Peyer's patch (tissue), 4 donors: ENCODE measurements around the gene TMEM108.

Source experiments
- POLR2A ChIP-seq, 2 donors: fragments of 450-650 bp; IDR thresholded peaks; one replicate each; pipeline ENCODE4 v1.5.1; 2017; ENCODE audit warnings: antibody characterized with exemption in 2 of 2, mild to moderate bottlenecking in 2 of 2, moderate library complexity in 2 of 2
- TF ChIP-seq, protein P1 (sequence below), 6 experiments: fragments of 450-650 bp in 4 of 6; fragments of 200-600 bp in 2 of 6; sonication (generic) in 1 of 6; IDR thresholded peaks; one replicate each; pipeline ENCODE4 v1.5.1; 2017 to 2019; ENCODE audit warnings: antibody characterized with exemption in 6 of 6, mild to moderate bottlenecking in 3 of 6, moderate library complexity in 1 of 6

DNA sequence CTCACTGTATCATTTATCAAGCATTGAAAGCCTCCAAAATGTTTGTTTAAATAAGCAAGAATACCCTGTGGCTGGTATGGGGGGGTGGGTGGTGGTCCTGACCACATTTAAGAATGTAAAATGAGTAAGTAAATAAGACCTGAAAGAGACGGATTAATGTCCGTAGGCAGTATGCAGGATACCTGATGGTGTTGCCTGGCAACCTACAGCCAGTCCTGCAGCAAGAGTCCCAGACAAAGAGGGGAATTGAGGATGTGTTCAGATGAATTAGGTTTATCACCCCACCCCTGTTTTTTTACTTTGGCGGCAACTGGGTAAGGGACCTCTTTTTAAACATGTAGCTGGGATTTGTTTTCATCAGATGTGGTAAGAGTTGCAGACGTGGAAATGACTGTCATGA is 261.9 kb downstream of the TMEM108 start:
- TF ChIP-seq, protein P1, sequence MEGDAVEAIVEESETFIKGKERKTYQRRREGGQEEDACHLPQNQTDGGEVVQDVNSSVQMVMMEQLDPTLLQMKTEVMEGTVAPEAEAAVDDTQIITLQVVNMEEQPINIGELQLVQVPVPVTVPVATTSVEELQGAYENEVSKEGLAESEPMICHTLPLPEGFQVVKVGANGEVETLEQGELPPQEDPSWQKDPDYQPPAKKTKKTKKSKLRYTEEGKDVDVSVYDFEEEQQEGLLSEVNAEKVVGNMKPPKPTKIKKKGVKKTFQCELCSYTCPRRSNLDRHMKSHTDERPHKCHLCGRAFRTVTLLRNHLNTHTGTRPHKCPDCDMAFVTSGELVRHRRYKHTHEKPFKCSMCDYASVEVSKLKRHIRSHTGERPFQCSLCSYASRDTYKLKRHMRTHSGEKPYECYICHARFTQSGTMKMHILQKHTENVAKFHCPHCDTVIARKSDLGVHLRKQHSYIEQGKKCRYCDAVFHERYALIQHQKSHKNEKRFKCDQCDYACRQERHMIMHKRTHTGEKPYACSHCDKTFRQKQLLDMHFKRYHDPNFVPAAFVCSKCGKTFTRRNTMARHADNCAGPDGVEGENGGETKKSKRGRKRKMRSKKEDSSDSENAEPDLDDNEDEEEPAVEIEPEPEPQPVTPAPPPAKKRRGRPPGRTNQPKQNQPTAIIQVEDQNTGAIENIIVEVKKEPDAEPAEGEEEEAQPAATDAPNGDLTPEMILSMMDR (IDR thresholded peaks at IDR 0.05) = no peak
- TF ChIP-seq POLR2A (IDR thresholded peaks at IDR 0.05) = no peak
